MM.1S (cell line): ENCODE measurements around the gene FSHB.

Experiments
- CTCF ChIP-seq: fragments of 300-600 bp; sonication (generic); IDR thresholded peaks from 2 replicates; pipeline ENCODE4 v1.5.1; 2016; ENCODE audit warnings: antibody characterized with exemption, low read length, mixed read lengths
- EZH2 ChIP-seq: fragments of 300-600 bp; sonication (generic); optimal IDR thresholded peaks from 2 replicates; pipeline ENCODE3; 2017; ENCODE audit warnings: low read depth, mild to moderate bottlenecking, antibody characterized with exemption, low read length, mixed read lengths

- TF ChIP-seq CTCF (no peak), EZH2 (no peak)
Measured at GRCh38 chr11:30203850-30204249, 27.0 kb upstream of the FSHB start.
